Esophagus squamous epithelium (tissue), 4 donors: Measurements from ENCODE around the gene RPS6KB2.

Experiments used
- CTCF ChIP-seq, 6 experiments: fragments of 450-650 bp in 4 of 6; fragments of 200-600 bp in 2 of 6; sonication (generic) in 2 of 6; IDR thresholded peaks; one replicate each; pipeline ENCODE4 v1.5.1; 2016 to 2019; ENCODE audit warnings: antibody characterized with exemption in 6 of 6, mild to moderate bottlenecking in 4 of 6, moderate library complexity in 4 of 6
- POLR2A ChIP-seq, 4 donors: fragments of 450-650 bp; IDR thresholded peaks; one replicate each; pipeline ENCODE4 v1.6.1; 2017; ENCODE audit warnings: antibody characterized with exemption in 4 of 4, mild to moderate bottlenecking in 4 of 4, moderate library complexity in 3 of 4

GRCh38 chr11:67435031-67435726 lies 6.9 kb downstream of the RPS6KB2 start:
- TF ChIP-seq CTCF (IDR thresholded peaks at IDR 0.05) (no peak), POLR2A (IDR thresholded peaks at IDR 0.05) (no peak)
